GM18873 (cell line): Measurements from ENCODE around the gene DPP4.

Experiments
- ATAC-seq: cut with Tn5 transposase; IDR thresholded peaks from one replicate; pipeline ENCODE4 v1.9.1; 2021; ENCODE audit warnings: mild to moderate bottlenecking, moderate library complexity, moderate number of reproducible peaks; ENCODE audit not compliant: unreplicated experiment, low FRiP score

The DPP4 gene

GRCh38 chr2:162022290-162022945 is 51.6 kb downstream of the DPP4 start:
- no peak for ATAC-seq

GRCh38 chr2:162021516-162022058 is 52.4 kb downstream of the DPP4 start:
- ATAC-seq: no peak

DNA sequence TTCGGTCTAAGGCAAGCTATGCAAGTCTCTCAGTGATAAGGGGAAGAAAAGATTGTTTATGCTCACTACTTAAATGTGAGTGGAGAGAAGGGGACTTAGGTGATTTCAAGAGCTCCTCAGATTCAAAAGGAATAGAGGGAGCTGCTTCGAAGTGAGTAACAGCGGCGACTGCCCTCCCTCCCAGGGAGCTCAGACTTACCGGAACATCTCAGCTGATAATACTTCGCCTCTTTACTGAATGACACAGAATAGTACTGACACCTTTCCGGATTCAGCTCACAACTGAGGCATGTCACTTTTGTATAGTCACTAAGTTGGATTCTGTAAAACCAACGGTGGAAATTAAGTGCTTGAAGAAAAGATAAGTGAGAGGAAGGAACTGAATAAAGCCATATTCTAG is 55.5 kb downstream of the DPP4 start:
- no peak for ATAC-seq

DNA sequence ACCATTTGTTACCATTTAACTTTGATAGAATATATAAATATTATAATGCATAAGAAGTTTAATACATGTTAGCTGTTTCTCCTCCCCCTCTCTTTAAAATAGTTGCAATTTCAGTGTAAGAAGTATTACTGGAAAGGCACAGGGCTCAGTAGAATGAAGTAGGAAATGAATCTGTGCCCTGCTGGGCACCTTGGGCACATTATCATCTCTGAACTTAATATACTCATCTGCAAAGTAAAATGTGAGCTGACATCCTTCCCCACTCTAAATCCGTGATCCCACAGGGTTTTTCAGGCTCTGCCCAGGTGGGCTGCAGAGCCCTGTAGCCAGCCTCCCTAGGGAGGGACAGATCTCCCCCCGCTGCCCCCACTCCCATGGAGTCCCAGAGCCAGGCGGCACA is 56.8 kb downstream of the DPP4 start:
- no peak for ATAC-seq

DNA sequence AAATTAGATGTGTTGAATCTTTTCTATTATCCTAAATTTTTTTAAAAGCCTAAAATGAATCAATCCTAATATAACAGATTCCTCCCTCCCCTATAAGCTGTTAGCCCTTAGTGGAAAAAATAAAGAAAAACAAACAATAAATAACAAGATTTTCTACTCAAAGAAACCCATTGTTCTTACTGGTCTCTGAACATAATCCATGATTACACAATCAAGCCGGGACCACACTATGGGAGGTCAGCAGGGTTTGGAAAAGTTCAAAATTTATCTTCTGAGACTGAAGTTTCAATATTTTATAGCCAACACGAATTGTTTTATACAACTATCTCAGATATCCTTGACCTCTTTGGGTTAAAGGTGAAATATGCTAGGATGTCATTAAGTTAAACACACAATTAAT is 57.9 kb downstream of the DPP4 start:
- ATAC-seq: no peak

- no peak for ATAC-seq
Observed at GRCh38 chr2:162014751-162015150, 59.3 kb downstream of the DPP4 start.

DNA sequence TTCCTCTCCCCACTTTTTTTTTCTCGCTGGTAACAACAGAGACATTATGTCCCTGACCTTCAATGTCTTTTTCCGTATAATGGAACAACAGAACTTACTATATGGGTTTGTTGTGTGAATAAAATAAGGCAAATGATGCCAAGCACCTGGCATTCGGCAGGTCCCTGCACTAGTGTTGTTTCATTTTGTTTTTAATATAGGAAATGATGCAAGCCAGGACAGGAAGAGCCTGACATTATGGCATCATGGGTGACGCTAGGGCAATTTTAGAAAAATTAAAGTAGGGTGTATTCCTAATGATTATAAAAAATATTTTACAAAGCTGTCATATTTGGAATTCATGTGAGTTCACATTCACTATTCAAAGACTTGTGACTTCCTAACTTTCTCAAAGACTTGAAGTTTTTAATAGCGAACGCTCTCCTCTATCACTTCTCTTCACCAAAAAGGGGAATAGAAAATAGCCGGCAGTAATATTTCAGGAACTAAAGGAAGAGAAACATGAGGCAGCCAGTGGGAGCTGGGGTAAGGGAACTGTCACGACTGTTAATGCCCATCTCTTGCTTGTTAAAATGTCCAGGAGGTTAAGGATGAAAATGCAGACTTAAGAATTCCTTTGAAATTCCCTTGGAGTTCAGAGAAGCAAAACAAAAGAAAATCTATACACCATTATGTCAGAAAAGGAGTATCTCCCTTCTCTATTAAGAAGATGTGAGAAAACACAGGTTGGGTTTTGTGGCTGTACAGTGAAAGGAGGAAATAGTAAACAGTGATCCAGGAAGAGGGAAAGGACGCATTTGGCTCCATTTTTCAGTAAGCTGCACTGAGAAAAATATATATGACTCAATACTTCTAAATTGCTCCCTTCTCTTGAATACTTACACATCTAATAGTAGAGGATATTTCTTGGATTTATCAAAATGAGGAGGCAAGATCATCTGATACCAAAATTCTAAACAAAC is 60.2 kb downstream of the DPP4 start:
- no peak for ATAC-seq

DNA sequence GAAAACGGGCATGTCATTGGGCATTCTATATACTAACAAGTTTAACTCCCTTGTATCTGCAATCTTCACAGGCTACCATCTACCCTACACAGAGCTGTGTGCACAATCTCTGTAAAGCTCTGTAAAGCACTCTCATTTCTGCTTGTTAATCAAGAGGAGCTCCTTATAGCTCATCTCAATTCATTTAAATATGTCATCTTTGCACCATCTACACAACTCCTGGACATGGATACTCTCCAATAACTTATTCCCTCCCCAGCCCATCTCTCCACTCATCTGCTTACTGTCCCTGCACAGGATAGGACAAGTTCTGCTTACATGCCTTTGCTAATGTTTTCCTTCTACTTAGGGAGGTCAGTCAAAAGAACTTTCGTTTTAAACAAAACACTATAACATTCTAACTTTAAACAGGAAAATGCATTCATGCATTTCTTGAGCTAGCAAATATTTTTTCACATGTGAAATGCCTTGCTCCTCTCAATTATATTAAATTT is 61.4 kb downstream of the DPP4 start:
- no peak for ATAC-seq

GRCh38 chr2:162011706-162012564 is 62.1 kb downstream of the DPP4 start:
- no peak for ATAC-seq

DNA sequence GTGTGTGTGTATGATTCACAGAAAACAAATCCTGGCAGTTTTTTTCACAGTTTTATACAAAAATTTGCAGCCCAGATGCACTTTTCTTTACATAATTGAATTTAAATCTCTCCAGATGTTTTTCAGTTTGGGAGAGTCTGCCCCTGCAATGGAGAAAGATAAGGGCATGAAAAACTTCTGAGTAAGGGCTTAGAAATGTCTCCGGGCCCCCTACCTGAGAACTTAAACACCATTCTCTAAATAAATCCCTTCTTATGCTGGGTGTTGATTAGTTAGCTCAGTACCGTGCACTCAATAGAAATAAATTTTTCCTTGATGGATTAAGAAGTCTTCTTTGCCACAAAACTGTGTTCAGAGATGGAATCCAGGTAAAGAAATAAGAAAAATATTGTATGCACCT is 64.5 kb downstream of the DPP4 start:
- ATAC-seq: no peak

GRCh38 chr2:162007447-162008040 is 66.5 kb downstream of the DPP4 start:
- ATAC-seq: no peak

DNA sequence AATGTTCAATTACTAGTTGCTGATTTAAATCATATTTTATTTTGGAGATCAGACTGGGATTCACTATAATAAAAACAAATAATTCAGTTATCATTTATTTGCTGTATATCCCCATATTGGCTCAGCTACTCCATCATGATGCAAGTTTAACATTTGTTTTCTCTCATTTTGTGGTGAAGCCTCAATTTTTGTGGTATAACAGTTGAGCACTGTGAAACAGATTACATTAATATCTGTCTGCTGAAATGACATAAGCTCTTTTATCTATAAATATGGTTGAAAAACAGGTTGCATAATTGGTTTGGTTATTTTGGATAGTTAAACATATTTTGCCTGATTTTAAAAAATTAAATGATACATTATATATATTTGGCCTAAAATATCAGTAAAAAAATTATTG is 67.7 kb downstream of the DPP4 start:
- ATAC-seq: no peak

GRCh38 chr2:162004031-162004430 is 70.0 kb downstream of the DPP4 start:
- ATAC-seq: no peak

DNA sequence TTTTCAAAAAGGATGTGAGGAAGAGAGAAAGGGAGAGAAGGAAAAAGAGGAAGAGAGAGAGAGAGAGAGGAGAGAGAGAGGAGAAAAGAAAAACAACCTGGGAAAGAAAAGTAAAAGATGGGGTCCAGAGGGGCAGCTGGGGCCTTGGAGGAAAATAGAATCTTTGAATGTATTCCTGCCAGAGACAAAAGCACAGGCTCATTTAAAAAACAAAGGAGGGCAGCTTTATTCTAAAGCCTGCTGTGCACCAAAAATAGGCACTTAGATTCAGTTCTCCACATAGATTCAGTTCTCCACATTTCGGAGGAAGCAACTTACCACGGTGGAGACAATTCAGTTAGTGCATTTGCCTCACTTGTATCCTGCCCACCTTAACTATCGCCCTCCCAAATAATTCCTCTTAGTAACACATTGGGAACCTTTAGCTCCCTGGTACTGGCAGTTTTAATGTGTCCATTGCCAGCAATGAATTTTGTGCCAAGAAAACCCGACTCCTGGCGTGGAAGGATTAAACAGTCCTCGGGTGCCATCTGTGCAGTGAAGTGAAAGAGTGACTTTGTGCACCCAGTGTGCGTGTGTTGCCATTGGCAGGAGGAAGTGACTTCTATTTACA is 71.3 kb downstream of the DPP4 start:
- ATAC-seq: no peak

GRCh38 chr2:162000431-162000830 is 73.6 kb downstream of the DPP4 start:
- no peak for ATAC-seq

- no peak for ATAC-seq
Observed at GRCh38 chr2:161999321-161999720, 74.7 kb downstream of the DPP4 start.

- no peak for ATAC-seq
Observed at GRCh38 chr2:161998857-161999256, 75.2 kb downstream of the DPP4 start.

DNA sequence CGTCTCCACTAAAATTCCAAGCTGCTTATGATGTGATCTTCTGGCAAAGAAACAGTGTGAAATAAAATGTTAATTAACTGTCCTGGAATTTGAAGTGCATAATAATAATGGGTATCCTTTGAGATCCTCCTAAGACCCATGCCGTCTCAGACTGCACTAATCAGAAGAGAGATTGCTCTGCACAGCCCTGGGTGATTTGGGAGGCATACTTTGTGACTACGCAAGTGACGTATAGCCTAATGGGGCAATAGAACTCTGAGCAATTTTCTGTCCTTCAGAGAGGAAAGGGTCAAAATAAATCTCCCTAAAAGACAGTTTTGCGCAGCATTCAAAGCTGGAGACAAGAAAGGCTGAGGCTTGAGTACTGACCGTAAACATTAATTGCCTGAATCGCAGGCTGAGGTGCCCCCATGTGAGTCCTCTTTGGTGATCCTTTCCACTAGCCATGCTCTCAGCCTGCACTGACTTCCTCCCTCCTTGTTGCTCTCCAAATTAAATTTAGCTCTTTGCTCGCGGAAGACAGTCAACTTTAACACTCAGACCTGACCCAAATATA is 76.0 kb downstream of the DPP4 start:
- no peak for ATAC-seq

GRCh38 chr2:161995553-161996016 is 78.4 kb downstream of the DPP4 start:
- no peak for ATAC-seq
